CD14-positive monocyte (primary cell): ENCODE data around the gene CD247. TPM values are rescaled to one million over a fixed set of nuclear protein-coding genes. Genes with fewer than 3 reads are reported as not detected.
A peak's percentile ranks its signal among the peaks of the same experiment; 100 is the strongest.

Source experiments
- DNase-seq, 3 donors: peaks; one replicate each; pipeline ENCODE4 v3.0.0-alpha.2; 2011 to 2022
- H2AFZ ChIP-seq: 2 replicates; pipeline ENCODE4 v1.6.0; 2012; ENCODE audit warnings: mild to moderate bottlenecking, low read depth, low read length, inconsistent platforms; ENCODE audit not compliant: insufficient read depth, poor library complexity, severe bottlenecking
- H3K27ac ChIP-seq, 2 donors: 1 replicate in 1 of 2; 2 replicates in 1 of 2; pipeline ENCODE4 v1.5.1; 2012 to 2013; ENCODE audit warnings: low read length in 2 of 2, control low read depth in 1 of 2, inconsistent platforms in 1 of 2, low read depth in 1 of 2, mild to moderate bottlenecking in 1 of 2
- H3K27me3 ChIP-seq, 2 donors: one replicate each; pipeline versions ENCODE4 v1.6.0 to v1.6.1; 2011 to 2013; ENCODE audit warnings: low read length in 2 of 2; ENCODE audit not compliant: control insufficient read depth in 2 of 2, insufficient read depth in 2 of 2
- H3K36me3 ChIP-seq, 2 donors: replicated peaks in 1 of 2; 1 replicate in 1 of 2; 2 replicates in 1 of 2; pipeline versions ENCODE4 v1.5.1 to v1.6.1; 2012 to 2013; ENCODE audit warnings: low read length in 2 of 2, control low read depth in 1 of 2, inconsistent platforms in 1 of 2, mild to moderate bottlenecking in 1 of 2; ENCODE audit not compliant: insufficient read depth in 2 of 2, control insufficient read depth in 1 of 2
- H3K4me1 ChIP-seq, 2 donors: 1 replicate in 1 of 2; 2 replicates in 1 of 2; pipeline versions ENCODE4 v1.5.1 to v1.6.1; 2012 to 2013; ENCODE audit warnings: low read length in 2 of 2, control low read depth in 1 of 2, inconsistent platforms in 1 of 2, mild to moderate bottlenecking in 1 of 2, moderate library complexity in 1 of 2; ENCODE audit not compliant: insufficient read depth in 2 of 2, control insufficient read depth in 1 of 2
- H3K4me2 ChIP-seq: replicated peaks from 2 replicates; pipeline ENCODE3; 2012; ENCODE audit warnings: low read length, moderate library complexity, mild to moderate bottlenecking; ENCODE audit not compliant: poor library complexity, severe bottlenecking; ENCODE audit errors: extremely low read depth
- H3K4me3 ChIP-seq, 3 experiments: fragments of 200-600 bp in 1 of 3; sonication (generic) in 1 of 3; replicated peaks in 1 of 3; 1 replicate in 2 of 3; 2 replicates in 1 of 3; pipeline ENCODE4 v1.5.1; 2011 to 2013; ENCODE audit warnings: low read length in 3 of 3, mild to moderate bottlenecking in 3 of 3, control low read depth in 2 of 3, low read depth in 2 of 3, inconsistent platforms in 1 of 3, moderate library complexity in 1 of 3
- H3K79me2 ChIP-seq: 2 replicates; pipeline ENCODE4 v1.6.0; 2012; ENCODE audit warnings: mild to moderate bottlenecking, control low read depth, inconsistent platforms, low read length, moderate library complexity; ENCODE audit not compliant: insufficient read depth
- H3K9ac ChIP-seq: 2 replicates; pipeline ENCODE4 v1.6.0; 2017; ENCODE audit warnings: low read length, mild to moderate bottlenecking; ENCODE audit not compliant: insufficient read depth, poor library complexity, severe bottlenecking
- H3K9me3 ChIP-seq, 2 donors: replicated peaks in 1 of 2; 1 replicate in 1 of 2; 2 replicates in 1 of 2; pipeline versions ENCODE4 v1.5.1 to v1.6.1; 2012 to 2013; ENCODE audit warnings: low read length in 2 of 2, control low read depth in 1 of 2; ENCODE audit not compliant: control insufficient read depth in 1 of 2, insufficient read depth in 1 of 2
- H4K20me1 ChIP-seq: 2 replicates; pipeline ENCODE4 v1.6.0; 2012; ENCODE audit warnings: mild to moderate bottlenecking, low read length, control low read depth, moderate library complexity; ENCODE audit not compliant: insufficient read depth
- H3K27ac Mint-ChIP-seq, 7 donors: one replicate each; pipeline ENCODE4 v1.8.0; 2020; ENCODE audit warnings: mild to moderate bottlenecking in 7 of 7, mixed read lengths in 7 of 7, moderate library complexity in 6 of 7, inconsistent platforms in 2 of 7
- H3K27me3 Mint-ChIP-seq, 3 donors: one replicate each; pipeline ENCODE4 v1.8.0; 2021 to 2022; ENCODE audit warnings: low read depth in 3 of 3, mild to moderate bottlenecking in 3 of 3, mixed read lengths in 3 of 3, moderate library complexity in 3 of 3, inconsistent platforms in 1 of 3
- H3K36me3 Mint-ChIP-seq, 2 donors: one replicate each; pipeline ENCODE4 v1.8.0; 2020; ENCODE audit warnings: mixed read lengths in 2 of 2, inconsistent platforms in 1 of 2, mild to moderate bottlenecking in 1 of 2
- H3K4me1 Mint-ChIP-seq: one replicate; pipeline ENCODE4 v1.8.0; 2020; ENCODE audit warnings: mild to moderate bottlenecking, mixed read lengths
- H3K4me3 Mint-ChIP-seq, 2 donors: one replicate each; pipeline ENCODE4 v1.8.0; 2020; ENCODE audit warnings: mild to moderate bottlenecking in 2 of 2, mixed read lengths in 2 of 2, moderate library complexity in 1 of 2
- H3K9me3 Mint-ChIP-seq, 7 donors: one replicate each; pipeline ENCODE4 v1.8.0; 2020 to 2022; ENCODE audit warnings: mixed read lengths in 7 of 7, mild to moderate bottlenecking in 6 of 7, moderate library complexity in 6 of 7, inconsistent platforms in 2 of 7
- WGBS: methylation state at CpG from one replicate; pipeline ENCODE4 v1.1.5; 2013; ENCODE audit warnings: missing lambda C conversion rate; ENCODE audit not compliant: insufficient coverage; 5-methylcytosine and 5-hydroxymethylcytosine counted together
- intact Hi-C, 2 donors: fragments of 100-400 bp; cut with micrococcal nuclease; formaldehyde crosslinking; loops; one replicate each; pipeline versions ENCODE4 v1.15.0 to v1.15.1; 2023
- polyA plus RNA-seq, 3 donors: library from polyadenylated mRNA; depleted of rRNA in 1 of 3; unstranded in 2 of 3; stranded (reverse) in 1 of 3; fragments of 300-500 nt in 2 of 3; fragments of >200 nt in 1 of 3; fragmentation: Illumina TruSeq in 2 of 3; gene quantifications; 1 replicate in 2 of 3; 2 replicates in 1 of 3; pipeline ENCODE4 v1.2.3, GENCODE V29; 2012 to 2021
- TF ChIP-seq, protein P1 (sequence below): fragments of 200-600 bp; IDR thresholded peaks from one replicate; pipeline ENCODE4 v1.8.0; 2022; ENCODE audit warnings: antibody characterized with exemption, mild to moderate bottlenecking

CD247 gene
- polyA plus RNA-seq, 3 donors = 0.29 to 1.8 (median 1.6) TPM

DNA sequence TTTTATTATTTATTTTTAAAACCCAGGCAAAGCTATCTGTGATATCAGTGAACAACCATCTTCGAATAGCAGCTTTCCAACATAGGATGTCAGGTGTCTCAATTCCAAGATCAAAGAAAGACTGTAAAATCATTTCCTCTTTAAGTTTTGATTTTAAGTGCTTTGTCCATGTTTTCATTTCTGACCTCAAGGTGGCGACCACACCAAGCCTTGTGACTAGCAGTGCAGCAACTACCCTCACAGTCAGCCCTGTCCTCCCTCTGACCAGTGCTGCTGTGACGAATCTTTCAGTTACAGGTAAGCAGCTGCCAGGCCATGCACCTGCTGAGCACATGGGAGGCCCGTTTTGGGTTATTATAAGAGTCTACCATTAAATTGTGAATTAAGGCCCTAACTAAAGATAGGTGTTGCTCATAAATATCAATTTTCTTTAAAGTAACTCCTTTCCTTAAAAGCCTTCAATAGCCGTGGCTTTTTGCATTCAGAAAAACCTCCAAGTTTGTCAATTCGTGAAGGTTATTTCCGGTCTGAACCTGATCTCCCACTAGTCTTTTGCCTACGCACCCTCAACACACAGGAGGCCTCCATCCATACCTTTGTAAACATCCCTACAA, 117.0 kb downstream of the CD247 start:
- Histone ChIP-seq H3K9me3 (no peaks in the 10 kb centered on the region), H4K20me1 (no peaks in the 10 kb centered on the region), H2AFZ (no peak overlapping the region), H3K4me3 (no peak overlapping the region), H3K79me2 (no peaks in the 10 kb centered on the region), H3K9ac (no peak overlapping the region), H3K27me3 (no peaks in the 10 kb centered on the region), H3K27ac (no peak overlapping the region), H3K36me3 (peaks cover 40 to 88% of the 10 kb centered on the region in 2 donors), H3K4me2 (no peak overlapping the region), H3K4me1 (no peaks in the 10 kb centered on the region)
- H3K4me1 Mint-ChIP-seq = no peaks in the 10 kb centered on the region
- H3K36me3 Mint-ChIP-seq = peaks cover 68 to 78% of the 10 kb centered on the region in 2 donors
- H3K27ac Mint-ChIP-seq = no peak overlapping the region
- no peaks in the 10 kb centered on the region for H3K27me3 Mint-ChIP-seq
- TF ChIP-seq, protein P1, sequence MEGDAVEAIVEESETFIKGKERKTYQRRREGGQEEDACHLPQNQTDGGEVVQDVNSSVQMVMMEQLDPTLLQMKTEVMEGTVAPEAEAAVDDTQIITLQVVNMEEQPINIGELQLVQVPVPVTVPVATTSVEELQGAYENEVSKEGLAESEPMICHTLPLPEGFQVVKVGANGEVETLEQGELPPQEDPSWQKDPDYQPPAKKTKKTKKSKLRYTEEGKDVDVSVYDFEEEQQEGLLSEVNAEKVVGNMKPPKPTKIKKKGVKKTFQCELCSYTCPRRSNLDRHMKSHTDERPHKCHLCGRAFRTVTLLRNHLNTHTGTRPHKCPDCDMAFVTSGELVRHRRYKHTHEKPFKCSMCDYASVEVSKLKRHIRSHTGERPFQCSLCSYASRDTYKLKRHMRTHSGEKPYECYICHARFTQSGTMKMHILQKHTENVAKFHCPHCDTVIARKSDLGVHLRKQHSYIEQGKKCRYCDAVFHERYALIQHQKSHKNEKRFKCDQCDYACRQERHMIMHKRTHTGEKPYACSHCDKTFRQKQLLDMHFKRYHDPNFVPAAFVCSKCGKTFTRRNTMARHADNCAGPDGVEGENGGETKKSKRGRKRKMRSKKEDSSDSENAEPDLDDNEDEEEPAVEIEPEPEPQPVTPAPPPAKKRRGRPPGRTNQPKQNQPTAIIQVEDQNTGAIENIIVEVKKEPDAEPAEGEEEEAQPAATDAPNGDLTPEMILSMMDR = peak; percentile 74
- intact Hi-C loops = loop anchor here (10.0 kb wide), 2 partner anchors 133 to 283 kb away; no protein-coding TSS in a partner anchor
- 95% methylated on average over 3 of the region's 8 CpGs for WGBS
- peak; percentile 23 to 47 (median 26) for DNase-seq
- H3K9me3 Mint-ChIP-seq = peaks cover 0 to 1% (median 0%) of the 10 kb centered on the region in 7 donors
- H3K4me3 Mint-ChIP-seq = no peak overlapping the region

GRCh38 chr1:167400359-167400953, 117.9 kb downstream of the CD247 start:
- TF ChIP-seq, protein P1 = no peak

More at GRCh38 chr1:167400359-167400953, 117.9 kb downstream of the CD247 start:
- H3K9ac ChIP-seq = no peak overlapping the region
- H3K27ac Mint-ChIP-seq = peak overlapping the region in 1 of 7 donors; percentile 18
- H3K9me3 ChIP-seq = no peaks in the 10 kb centered on the region
- H3K4me1 ChIP-seq = no peaks in the 10 kb centered on the region
- no peak overlapping the region for H3K4me2 ChIP-seq
- H3K36me3 Mint-ChIP-seq = peaks cover 67 to 78% of the 10 kb centered on the region in 2 donors
- no peak overlapping the region for H3K4me3 ChIP-seq
- H3K4me1 Mint-ChIP-seq = no peaks in the 10 kb centered on the region
- intact Hi-C loops = loop anchor here (10.0 kb wide), 2 partner anchors 134 to 284 kb away; no protein-coding TSS in a partner anchor
- no peak for DNase-seq
- no peak overlapping the region for H3K27ac ChIP-seq
- WGBS = no CpG with 5 or more reads among the region's 2 CpGs
- H3K36me3 ChIP-seq = peaks cover 38 to 88% of the 10 kb centered on the region in 2 donors
- no peaks in the 10 kb centered on the region for H3K79me2 ChIP-seq
- no peak overlapping the region for H3K4me3 Mint-ChIP-seq
- H3K27me3 Mint-ChIP-seq = no peaks in the 10 kb centered on the region
- peaks cover 0 to under 1% (median 0%) of the 10 kb centered on the region in 7 donors for H3K9me3 Mint-ChIP-seq
- H2AFZ ChIP-seq = no peak overlapping the region
- no peaks in the 10 kb centered on the region for H4K20me1 ChIP-seq
- H3K27me3 ChIP-seq = no peaks in the 10 kb centered on the region
